T follicular helper cell (primary cell): ENCODE measurements around the gene TBCA.
"Not testable (repeated sequence)": the region's sequence is repeated elsewhere in the genome, so short reads cannot be mapped to it uniquely, and the experiment has no call there.

Experiments used
- DNase-seq: peaks from one replicate; pipeline ENCODE4 v3.0.0-alpha.2; 2020; ENCODE audit warnings: low read depth

Gene TBCA

GRCh38 chr5:77709340-77709739 is 66.8 kb downstream of the TBCA start:
- no peak for DNase-seq

GRCh38 chr5:77707791-77708190 is 68.3 kb downstream of the TBCA start:
- no peak for DNase-seq

GRCh38 chr5:77699569-77699968 is 76.6 kb downstream of the TBCA start:
- not testable (repeated sequence) for DNase-seq

GRCh38 chr5:77698920-77699319 is 77.2 kb downstream of the TBCA start:
- no peak for DNase-seq

- no peak for DNase-seq
Measured at GRCh38 chr5:77697692-77698091, 78.4 kb downstream of the TBCA start.

- no peak for DNase-seq
Measured at GRCh38 chr5:77696120-77696519, 80.0 kb downstream of the TBCA start.

GRCh38 chr5:77693913-77694312 is 82.2 kb downstream of the TBCA start:
- no peak for DNase-seq

GRCh38 chr5:77683171-77683732 is 92.9 kb downstream of the TBCA start:
- no peak for DNase-seq

- no peak for DNase-seq
Measured at GRCh38 chr5:77670526-77670925, 105.6 kb downstream of the TBCA start.

- DNase-seq: no peak
Measured at GRCh38 chr5:77669677-77670076, 106.5 kb downstream of the TBCA start.

- no peak for DNase-seq
Measured at GRCh38 chr5:77663090-77663863, 112.9 kb downstream of the TBCA start.

- no peak for DNase-seq
Measured at GRCh38 chr5:77662635-77663034, 113.5 kb downstream of the TBCA start.

GRCh38 chr5:77658662-77659061 is 117.5 kb downstream of the TBCA start:
- no peak for DNase-seq

- DNase-seq: no peak
Measured at GRCh38 chr5:77651343-77651742, 124.8 kb downstream of the TBCA start.

GRCh38 chr5:77650686-77651085 is 125.5 kb downstream of the TBCA start:
- DNase-seq: no peak

GRCh38 chr5:77649776-77650175 is 126.4 kb downstream of the TBCA start:
- DNase-seq: no peak

- no peak for DNase-seq
Measured at GRCh38 chr5:77645995-77646639, 130.0 kb downstream of the TBCA start.

- no peak for DNase-seq
Measured at GRCh38 chr5:77645158-77645994, 130.8 kb downstream of the TBCA start.

GRCh38 chr5:77644371-77645157 is 131.6 kb downstream of the TBCA start:
- DNase-seq: no peak

GRCh38 chr5:77643654-77644370 is 132.3 kb downstream of the TBCA start:
- DNase-seq: no peak
